Vagina (tissue), 2 donors: Measurements from ENCODE around the gene EYA4. TPM values are rescaled to one million over a fixed set of nuclear protein-coding genes. Genes with fewer than 3 reads are reported as not detected.

ENCODE experiments used
- DNase-seq, 2 donors: peaks; one replicate each; pipeline ENCODE4 v3.0.0-alpha.2; 2017; ENCODE audit errors: extremely low spot score in 2 of 2
- H3K27ac ChIP-seq: fragments of 200-600 bp; sonication (generic); one replicate; pipeline ENCODE4 v1.5.1; 2019
- H3K27me3 ChIP-seq: fragments of 200-600 bp; sonication (generic); one replicate; pipeline ENCODE4 v1.5.1; 2019
- H3K36me3 ChIP-seq, 2 donors: fragments of 200-600 bp; sonication (generic); one replicate each; pipeline ENCODE4 v1.5.1; 2017 to 2019
- H3K4me1 ChIP-seq: fragments of 200-600 bp; sonication (generic); one replicate; pipeline ENCODE4 v1.5.1; 2019
- H3K4me3 ChIP-seq, 2 donors: fragments of 200-600 bp; sonication (generic); 1 replicate in 1 of 2; 2 replicates in 1 of 2; pipeline ENCODE4 v1.5.1; 2016 to 2019
- H3K9me3 ChIP-seq: fragments of 200-600 bp; sonication (generic); one replicate; pipeline ENCODE4 v1.5.1; 2019
- CTCF ChIP-seq, 3 experiments: fragments of 450-650 bp in 2 of 3; fragments of 200-600 bp in 1 of 3; sonication (generic) in 1 of 3; IDR thresholded peaks; one replicate each; pipeline ENCODE4 v1.5.1; 2017 to 2019; ENCODE audit warnings: antibody characterized with exemption in 3 of 3, mild to moderate bottlenecking in 2 of 3, moderate library complexity in 2 of 3
- POLR2A ChIP-seq, 2 donors: fragments of 450-650 bp; IDR thresholded peaks; one replicate each; pipeline ENCODE4 v1.6.1; 2017; ENCODE audit warnings: antibody characterized with exemption in 2 of 2, mild to moderate bottlenecking in 2 of 2, moderate library complexity in 2 of 2
- POLR2AphosphoS5 ChIP-seq, 2 donors: sonication (generic); formaldehyde crosslinking; IDR thresholded peaks; one replicate each; pipeline ENCODE4 v1.9.0; 2017; ENCODE audit warnings: antibody characterized with exemption in 2 of 2, mild to moderate bottlenecking in 2 of 2, low read depth in 1 of 2; ENCODE audit not compliant: insufficient read depth in 1 of 2
- intact Hi-C: fragments of 100-400 bp; cut with DNase I; formaldehyde crosslinking; loops from one replicate; pipeline ENCODE4 v1.15.1; 2023
- total RNA-seq: library from RNA; depleted of rRNA; stranded (reverse); fragments of >200 nt; gene quantifications from one replicate; pipeline ENCODE4 v1.2.3, GENCODE V29; 2016

Gene EYA4
- total RNA-seq, 1 donor from 2014 or later: 18.7 TPM

GRCh38 chr6:133227344-133227743, 13.8 kb upstream of the EYA4 start:
- intact Hi-C loops: no loop called here
- H3K4me3 ChIP-seq: no peak overlapping the region
- H3K4me1 ChIP-seq: no peaks in the 10 kb centered on the region
- H3K9me3 ChIP-seq: no peaks in the 10 kb centered on the region
- TF ChIP-seq POLR2AphosphoS5 (IDR thresholded peaks at IDR 0.05; ENCODE audit: insufficient read depth in 1 of 2, low read depth in 1 of 2) (no peak), CTCF (IDR thresholded peaks at IDR 0.05) (no peak), POLR2A (IDR thresholded peaks at IDR 0.05) (no peak)
- H3K27ac ChIP-seq: no peak overlapping the region
- no peaks in the 10 kb centered on the region for H3K36me3 ChIP-seq
- no peak for DNase-seq
- no peaks in the 10 kb centered on the region for H3K27me3 ChIP-seq

GRCh38 chr6:133230052-133230451, 11.1 kb upstream of the EYA4 start:
- no peaks in the 10 kb centered on the region for H3K4me1 ChIP-seq
- no peak overlapping the region for H3K27ac ChIP-seq
- H3K9me3 ChIP-seq: no peaks in the 10 kb centered on the region
- H3K36me3 ChIP-seq: no peaks in the 10 kb centered on the region
- no peak overlapping the region for H3K4me3 ChIP-seq
- H3K27me3 ChIP-seq: no peaks in the 10 kb centered on the region
- intact Hi-C loops: no loop called here
- TF ChIP-seq POLR2A (IDR thresholded peaks at IDR 0.05): no peak
- no peak for TF ChIP-seq CTCF (IDR thresholded peaks at IDR 0.05)
- no peak for TF ChIP-seq POLR2AphosphoS5 (IDR thresholded peaks at IDR 0.05; ENCODE audit: insufficient read depth in 1 of 2, low read depth in 1 of 2)
- no peak for DNase-seq

GRCh38 chr6:133235221-133235620, 5.9 kb upstream of the EYA4 start:
- DNase-seq: no peak
- Histone ChIP-seq H3K36me3 (no peaks in the 10 kb centered on the region), H3K9me3 (no peaks in the 10 kb centered on the region), H3K4me1 (no peaks in the 10 kb centered on the region), H3K4me3 (no peak overlapping the region), H3K27me3 (no peaks in the 10 kb centered on the region), H3K27ac (no peak overlapping the region)
- intact Hi-C loops: no loop called here
- TF ChIP-seq POLR2AphosphoS5 (IDR thresholded peaks at IDR 0.05; ENCODE audit: insufficient read depth in 1 of 2, low read depth in 1 of 2): no peak
- TF ChIP-seq CTCF (IDR thresholded peaks at IDR 0.05): no peak
- no peak for TF ChIP-seq POLR2A (IDR thresholded peaks at IDR 0.05)

- no peaks in the 10 kb centered on the region for H3K27me3 ChIP-seq
- intact Hi-C loops: no loop called here
- no peak overlapping the region for H3K27ac ChIP-seq
- TF ChIP-seq POLR2AphosphoS5 (IDR thresholded peaks at IDR 0.05; ENCODE audit: insufficient read depth in 1 of 2, low read depth in 1 of 2) (peak in 1 of 2 donors; percentile 34), CTCF (IDR thresholded peaks at IDR 0.05) (no peak)
- no peak for DNase-seq
- H3K36me3 ChIP-seq: no peaks in the 10 kb centered on the region
- no peaks in the 10 kb centered on the region for H3K9me3 ChIP-seq
- peaks cover 6% of the 10 kb centered on the region for H3K4me1 ChIP-seq
- no peak overlapping the region for H3K4me3 ChIP-seq
These were observed 4.2 kb upstream of the EYA4 start for GRCh38 chr6:133236932-133237331.

GRCh38 chr6:133240511-133241085, 559 bp upstream of the EYA4 start:
- H3K27ac ChIP-seq: peak overlapping the region; percentile 64
- H3K9me3 ChIP-seq: no peaks in the 10 kb centered on the region
- H3K27me3 ChIP-seq: peaks cover 6% of the 10 kb centered on the region
- H3K4me1 ChIP-seq: peaks cover 17% of the 10 kb centered on the region
- peak overlapping the region; percentile 36 to 44 for H3K4me3 ChIP-seq
- DNase-seq: no peak
- TF ChIP-seq POLR2AphosphoS5 (IDR thresholded peaks at IDR 0.05; ENCODE audit: insufficient read depth in 1 of 2, low read depth in 1 of 2) (no peak), CTCF (IDR thresholded peaks at IDR 0.05) (no peak), POLR2A (IDR thresholded peaks at IDR 0.05) (no peak)
- intact Hi-C loops: no loop called here
- H3K36me3 ChIP-seq: no peaks in the 10 kb centered on the region
